ENCODE data around the gene ADGRE2. TPM values are rescaled to one million over a fixed set of nuclear protein-coding genes. Genes with fewer than 3 reads are reported as not detected.

The ADGRE2 gene
- total and polyA plus RNA-seq, 2 experiments from 2014 or later = 2.4 TPM

DNA sequence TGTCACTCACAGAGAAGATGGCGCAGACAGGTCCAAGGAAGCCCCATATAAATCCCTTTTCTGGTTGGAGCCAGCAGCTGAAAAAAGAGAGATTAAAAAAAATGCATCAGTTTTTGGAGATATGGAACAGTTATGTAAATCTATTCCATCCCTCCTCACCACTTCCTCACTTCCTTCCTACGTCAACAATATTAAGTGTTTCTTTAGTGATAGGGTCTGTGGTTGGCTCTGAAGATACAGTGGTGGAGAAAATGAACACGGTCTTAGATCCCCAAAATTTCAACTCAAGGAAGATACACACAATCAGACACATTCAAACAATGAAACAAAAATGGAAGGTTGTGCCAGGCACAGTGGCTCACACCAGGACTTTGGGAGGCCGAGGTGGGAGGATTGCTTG, 31.5 kb downstream of the ADGRE2 start:
- H4K20me1 ChIP-seq (replicated peaks; ENCODE audit: insufficient read depth) = no peaks in the 10 kb centered on the region
- no peak overlapping the region for H3K27ac Mint-ChIP-seq
- 0 out of 2 replicates have a peak, but pooled peaks cover 4% of the 10 kb centered on the region for H3K36me3 ChIP-seq (ENCODE audit: insufficient read depth)
- peaks cover 3% of the 10 kb centered on the region for H3K27me3 Mint-ChIP-seq (ENCODE audit: insufficient read depth, low read depth, poor library complexity)
- no peak overlapping the region for H3K4me3 Mint-ChIP-seq
- H3K36me3 Mint-ChIP-seq (ENCODE audit: low read depth) = peaks cover 47% of the 10 kb centered on the region
- no peak for ATAC-seq
- no peaks in the 10 kb centered on the region; the same call in 1 of the 2 replicates for H3F3A ChIP-seq (replicated peaks; ENCODE audit: low read depth)
- no peak overlapping the region for H2AFZ ChIP-seq
- TF ChIP-seq, protein P1, sequence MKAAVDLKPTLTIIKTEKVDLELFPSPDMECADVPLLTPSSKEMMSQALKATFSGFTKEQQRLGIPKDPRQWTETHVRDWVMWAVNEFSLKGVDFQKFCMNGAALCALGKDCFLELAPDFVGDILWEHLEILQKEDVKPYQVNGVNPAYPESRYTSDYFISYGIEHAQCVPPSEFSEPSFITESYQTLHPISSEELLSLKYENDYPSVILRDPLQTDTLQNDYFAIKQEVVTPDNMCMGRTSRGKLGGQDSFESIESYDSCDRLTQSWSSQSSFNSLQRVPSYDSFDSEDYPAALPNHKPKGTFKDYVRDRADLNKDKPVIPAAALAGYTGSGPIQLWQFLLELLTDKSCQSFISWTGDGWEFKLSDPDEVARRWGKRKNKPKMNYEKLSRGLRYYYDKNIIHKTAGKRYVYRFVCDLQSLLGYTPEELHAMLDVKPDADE (IDR thresholded peaks at IDR 0.05) = no peak
- TF ChIP-seq NANOG (IDR thresholded peaks at IDR 0.05; ENCODE audit: borderline replicate concordance) (no peak), EZH2phosphoT487 (IDR thresholded peaks at IDR 0.05; ENCODE audit: unreplicated experiment) (no peak), POLR2AphosphoS5 (IDR thresholded peaks at IDR 0.05; ENCODE audit: low read depth) (no peak), ZNF114 (CRISPR knock-in tag; IDR thresholded peaks at IDR 0.05) (no peak), EZH2 (IDR thresholded peaks at IDR 0.05; ENCODE audit: low read depth, unreplicated experiment) (no peak)
- TF ChIP-seq, protein P2, sequence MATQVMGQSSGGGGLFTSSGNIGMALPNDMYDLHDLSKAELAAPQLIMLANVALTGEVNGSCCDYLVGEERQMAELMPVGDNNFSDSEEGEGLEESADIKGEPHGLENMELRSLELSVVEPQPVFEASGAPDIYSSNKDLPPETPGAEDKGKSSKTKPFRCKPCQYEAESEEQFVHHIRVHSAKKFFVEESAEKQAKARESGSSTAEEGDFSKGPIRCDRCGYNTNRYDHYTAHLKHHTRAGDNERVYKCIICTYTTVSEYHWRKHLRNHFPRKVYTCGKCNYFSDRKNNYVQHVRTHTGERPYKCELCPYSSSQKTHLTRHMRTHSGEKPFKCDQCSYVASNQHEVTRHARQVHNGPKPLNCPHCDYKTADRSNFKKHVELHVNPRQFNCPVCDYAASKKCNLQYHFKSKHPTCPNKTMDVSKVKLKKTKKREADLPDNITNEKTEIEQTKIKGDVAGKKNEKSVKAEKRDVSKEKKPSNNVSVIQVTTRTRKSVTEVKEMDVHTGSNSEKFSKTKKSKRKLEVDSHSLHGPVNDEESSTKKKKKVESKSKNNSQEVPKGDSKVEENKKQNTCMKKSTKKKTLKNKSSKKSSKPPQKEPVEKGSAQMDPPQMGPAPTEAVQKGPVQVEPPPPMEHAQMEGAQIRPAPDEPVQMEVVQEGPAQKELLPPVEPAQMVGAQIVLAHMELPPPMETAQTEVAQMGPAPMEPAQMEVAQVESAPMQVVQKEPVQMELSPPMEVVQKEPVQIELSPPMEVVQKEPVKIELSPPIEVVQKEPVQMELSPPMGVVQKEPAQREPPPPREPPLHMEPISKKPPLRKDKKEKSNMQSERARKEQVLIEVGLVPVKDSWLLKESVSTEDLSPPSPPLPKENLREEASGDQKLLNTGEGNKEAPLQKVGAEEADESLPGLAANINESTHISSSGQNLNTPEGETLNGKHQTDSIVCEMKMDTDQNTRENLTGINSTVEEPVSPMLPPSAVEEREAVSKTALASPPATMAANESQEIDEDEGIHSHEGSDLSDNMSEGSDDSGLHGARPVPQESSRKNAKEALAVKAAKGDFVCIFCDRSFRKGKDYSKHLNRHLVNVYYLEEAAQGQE (IDR thresholded peaks at IDR 0.05; ENCODE audit: unreplicated experiment) = no peak
- no peak for DNase-seq (ENCODE audit: low spot score)
- H3K4me1 Mint-ChIP-seq = no peaks in the 10 kb centered on the region
- no peaks in the 10 kb centered on the region for H3K79me2 ChIP-seq (replicated peaks; ENCODE audit: insufficient read depth)
- no peak overlapping the region for H3K4me2 ChIP-seq
- no peak overlapping the region for H3K27ac ChIP-seq (ENCODE audit: low read depth)
- H3K9me3 Mint-ChIP-seq = peaks cover 29% of the 10 kb centered on the region
- H3K4me3 ChIP-seq = no peak overlapping the region
- H3K27me3 ChIP-seq (ENCODE audit: insufficient read depth) = no peaks in the 10 kb centered on the region
- no peaks in the 10 kb centered on the region for H3K4me1 ChIP-seq (ENCODE audit: insufficient read depth)
- no peaks in the 10 kb centered on the region for H3K9me2 ChIP-seq (ENCODE audit: insufficient read depth)

DNA sequence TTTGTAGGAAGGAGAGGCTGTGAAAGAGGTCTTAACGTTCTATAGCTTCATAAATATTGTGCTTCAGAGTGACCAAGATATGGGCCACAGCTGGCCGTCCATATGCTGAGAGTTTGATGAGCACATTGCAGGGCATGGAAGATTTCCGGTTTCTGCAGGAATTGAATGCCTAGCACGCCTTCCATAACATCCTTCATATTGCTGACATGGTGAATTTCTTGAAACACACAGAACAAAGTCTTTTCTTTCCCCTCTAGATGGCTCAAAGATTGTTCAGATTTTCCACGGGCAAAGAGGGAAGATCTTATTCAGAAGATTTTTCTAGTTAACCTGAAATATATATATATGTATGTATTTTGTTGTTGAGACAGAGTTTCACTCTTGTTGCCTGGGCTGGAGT, 42.4 kb downstream of the ADGRE2 start:
- no peaks in the 10 kb centered on the region for H3K27me3 Mint-ChIP-seq (ENCODE audit: insufficient read depth, low read depth, poor library complexity)
- no peak overlapping the region for H3K27ac ChIP-seq (ENCODE audit: low read depth)
- no peak overlapping the region for H3K27ac Mint-ChIP-seq
- peaks cover 71% of the 10 kb centered on the region for H3K9me3 Mint-ChIP-seq
- DNase-seq (ENCODE audit: low spot score) = no peak
- TF ChIP-seq ZNF114 (CRISPR knock-in tag; IDR thresholded peaks at IDR 0.05) (no peak), POLR2AphosphoS5 (IDR thresholded peaks at IDR 0.05; ENCODE audit: low read depth) (no peak), NANOG (IDR thresholded peaks at IDR 0.05; ENCODE audit: borderline replicate concordance) (no peak), EZH2 (IDR thresholded peaks at IDR 0.05; ENCODE audit: low read depth, unreplicated experiment) (no peak), EZH2phosphoT487 (IDR thresholded peaks at IDR 0.05; ENCODE audit: unreplicated experiment) (no peak)
- TF ChIP-seq, protein P3, sequence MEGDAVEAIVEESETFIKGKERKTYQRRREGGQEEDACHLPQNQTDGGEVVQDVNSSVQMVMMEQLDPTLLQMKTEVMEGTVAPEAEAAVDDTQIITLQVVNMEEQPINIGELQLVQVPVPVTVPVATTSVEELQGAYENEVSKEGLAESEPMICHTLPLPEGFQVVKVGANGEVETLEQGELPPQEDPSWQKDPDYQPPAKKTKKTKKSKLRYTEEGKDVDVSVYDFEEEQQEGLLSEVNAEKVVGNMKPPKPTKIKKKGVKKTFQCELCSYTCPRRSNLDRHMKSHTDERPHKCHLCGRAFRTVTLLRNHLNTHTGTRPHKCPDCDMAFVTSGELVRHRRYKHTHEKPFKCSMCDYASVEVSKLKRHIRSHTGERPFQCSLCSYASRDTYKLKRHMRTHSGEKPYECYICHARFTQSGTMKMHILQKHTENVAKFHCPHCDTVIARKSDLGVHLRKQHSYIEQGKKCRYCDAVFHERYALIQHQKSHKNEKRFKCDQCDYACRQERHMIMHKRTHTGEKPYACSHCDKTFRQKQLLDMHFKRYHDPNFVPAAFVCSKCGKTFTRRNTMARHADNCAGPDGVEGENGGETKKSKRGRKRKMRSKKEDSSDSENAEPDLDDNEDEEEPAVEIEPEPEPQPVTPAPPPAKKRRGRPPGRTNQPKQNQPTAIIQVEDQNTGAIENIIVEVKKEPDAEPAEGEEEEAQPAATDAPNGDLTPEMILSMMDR (conservative IDR thresholded peaks at IDR 0.05; ENCODE audit: low read depth in 2 of 2) = no peak
- TF ChIP-seq, protein P1 (IDR thresholded peaks at IDR 0.05) = no peak
- TF ChIP-seq, protein P2 (IDR thresholded peaks at IDR 0.05; ENCODE audit: unreplicated experiment) = no peak
- H4K20me1 ChIP-seq (replicated peaks; ENCODE audit: insufficient read depth) = no peaks in the 10 kb centered on the region
- H3K4me3 ChIP-seq = no peak overlapping the region
- no peaks in the 10 kb centered on the region for H3K4me1 Mint-ChIP-seq
- H3K4me3 Mint-ChIP-seq = no peak overlapping the region
- H3K4me2 ChIP-seq = no peak overlapping the region
- no peak for ATAC-seq
- H3K9me2 ChIP-seq (ENCODE audit: insufficient read depth) = no peaks in the 10 kb centered on the region
- H3K79me2 ChIP-seq (replicated peaks; ENCODE audit: insufficient read depth) = no peaks in the 10 kb centered on the region
- H3K36me3 ChIP-seq (ENCODE audit: insufficient read depth) = no peaks in the 10 kb centered on the region
- H3F3A ChIP-seq (replicated peaks; ENCODE audit: low read depth) = no peaks in the 10 kb centered on the region
- no peak overlapping the region for H2AFZ ChIP-seq
- H3K27me3 ChIP-seq (ENCODE audit: insufficient read depth) = no peaks in the 10 kb centered on the region
- H3K36me3 Mint-ChIP-seq (ENCODE audit: low read depth) = peaks cover 31% of the 10 kb centered on the region
- no peaks in the 10 kb centered on the region for H3K4me1 ChIP-seq (ENCODE audit: insufficient read depth)

All from GM23338 (cell line).